Choroid plexus epithelial cell (primary cell): ENCODE data around the gene MET.

ENCODE experiments used
- DNase-seq: peaks from one replicate; pipeline ENCODE4 v3.0.0-alpha.2; 2010; ENCODE audit warnings: low read depth
- H3K4me3 ChIP-seq: 2 replicates; pipeline ENCODE4 v1.5.1; 2011; ENCODE audit warnings: low read depth, mild to moderate bottlenecking, control low read depth, low read length, moderate library complexity
- CTCF ChIP-seq: conservative IDR thresholded peaks from 2 replicates; pipeline ENCODE4 v1.5.1; 2011; ENCODE audit warnings: low read depth, mild to moderate bottlenecking, control low read depth, inconsistent platforms, low read length, moderate library complexity

Gene MET

DNA sequence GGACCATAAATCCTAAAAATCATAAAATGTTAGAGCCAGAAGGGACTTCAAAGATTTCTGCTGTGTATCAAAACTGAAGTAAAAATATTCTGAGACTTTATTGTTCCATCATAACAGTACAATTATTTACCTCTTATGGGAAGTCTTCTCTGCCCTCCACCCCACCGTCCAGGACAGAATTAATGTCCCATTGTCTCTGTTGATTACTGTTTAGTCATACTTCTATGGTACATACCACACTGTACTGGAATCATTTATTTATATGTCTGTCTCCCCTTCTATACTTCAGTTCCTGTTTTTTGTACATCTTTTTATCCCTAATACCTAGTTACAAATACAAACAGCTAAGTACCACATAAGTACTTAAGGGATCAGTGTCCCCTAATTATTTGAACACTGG lies 98.9 kb downstream of the MET start:
- TF ChIP-seq CTCF: no peak
- DNase-seq: no peak
- no peak overlapping the region for H3K4me3 ChIP-seq

GRCh38 chr7:116771640-116772039 lies 99.6 kb downstream of the MET start:
- no peak for DNase-seq
- no peak for TF ChIP-seq CTCF
- H3K4me3 ChIP-seq: no peak overlapping the region

DNA sequence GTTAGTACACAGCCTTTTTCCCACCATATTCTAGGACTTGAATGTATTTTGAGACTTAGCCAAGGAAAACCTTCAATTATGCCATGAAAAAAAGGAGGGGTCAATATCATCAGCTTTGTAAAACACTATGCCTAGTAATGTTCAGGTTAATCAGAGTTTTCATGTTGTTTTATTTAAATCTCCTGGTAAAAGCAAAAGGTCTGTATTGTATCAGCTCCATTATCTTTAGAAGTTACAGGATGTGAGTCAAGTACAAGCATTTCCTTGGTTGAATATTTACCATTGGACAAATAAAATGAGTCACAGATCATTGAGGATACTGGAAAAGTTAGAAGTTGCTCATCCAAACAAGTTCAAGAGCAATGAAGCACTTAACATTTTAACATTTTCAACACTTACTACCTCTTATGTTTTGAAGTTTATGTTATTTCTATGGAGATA lies 100.4 kb downstream of the MET start:
- peak; percentile 63 for DNase-seq

GRCh38 chr7:116772926-116773749 lies 101.1 kb downstream of the MET start:
- H3K4me3 ChIP-seq: no peak overlapping the region
- TF ChIP-seq CTCF: no peak
- DNase-seq: no peak

More for the DNA sequence above, 100.4 kb downstream of the MET start:
- TF ChIP-seq CTCF: no peak
- no peak overlapping the region for H3K4me3 ChIP-seq

DNA sequence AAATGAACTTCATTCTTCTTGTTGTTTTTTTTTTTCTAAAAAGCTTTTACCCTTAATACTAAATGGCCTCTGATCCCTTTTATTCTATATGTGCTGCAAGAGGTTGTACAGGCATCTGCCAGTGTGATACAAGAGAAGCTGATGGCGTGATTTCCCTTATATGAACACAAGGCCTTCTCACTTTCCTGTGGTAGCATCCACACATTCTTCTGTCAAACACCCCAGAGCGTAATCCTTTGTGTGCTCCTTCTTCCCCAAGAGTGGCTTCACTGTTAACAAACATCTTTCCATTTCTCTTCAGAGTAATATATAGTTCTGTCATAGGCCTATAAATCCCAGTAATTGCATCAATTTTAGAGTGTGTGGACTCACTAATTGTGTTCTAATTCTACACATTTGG lies 104.0 kb downstream of the MET start:
- no peak overlapping the region for H3K4me3 ChIP-seq
- no peak for TF ChIP-seq CTCF

DNA sequence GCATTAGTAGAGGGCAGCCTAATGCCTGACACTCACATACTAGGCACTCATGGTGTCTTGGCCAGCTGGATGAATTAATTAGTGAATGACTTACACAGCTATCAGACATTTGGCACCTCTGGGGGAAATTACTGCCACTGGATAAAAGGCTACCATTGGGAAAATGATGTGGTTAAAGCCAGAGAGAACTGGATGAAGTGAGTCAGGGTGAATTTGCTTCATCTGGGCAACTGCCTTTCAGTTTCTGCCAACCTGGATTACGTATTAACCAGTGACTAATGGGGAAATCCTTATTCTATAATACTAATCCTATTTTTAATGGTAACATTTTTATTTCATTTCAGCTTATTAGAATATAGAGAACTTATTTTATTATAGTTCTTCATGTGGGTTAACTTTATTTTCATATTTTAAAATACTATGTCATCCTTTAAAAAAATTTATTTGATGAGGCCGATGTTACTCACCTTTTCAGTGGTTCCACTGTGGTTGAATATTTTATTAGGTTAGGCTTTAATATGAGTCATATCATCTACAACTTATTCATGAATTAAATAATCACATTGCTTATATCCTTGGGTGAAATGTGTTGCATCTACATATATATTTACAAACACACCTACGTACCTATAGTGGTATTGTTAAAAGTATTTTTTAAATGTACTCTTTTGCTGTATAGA lies 104.8 kb downstream of the MET start:
- no peak for TF ChIP-seq CTCF
- no peak overlapping the region for H3K4me3 ChIP-seq
- peak; percentile 65 for DNase-seq

More for the DNA sequence above, 104.0 kb downstream of the MET start:
- DNase-seq: no peak
